Measurements from ENCODE around the gene MOSPD2.

Gene MOSPD2

GRCh38 chrX:14872851-14873675, at the start of gene MOSPD2, which contains the start of gene FANCB:
Gene MOSPD2 (plus strand): TSS chrX:14873421. CDS start chrX:14873529, 108 bp downstream.
Gene FANCB (minus strand): TSS chrX:14873069. CDS start chrX:14865510, 7,559 bp downstream.
- Mint-ChIP-seq H3K4me1 (peaks cover 19% of the 10 kb centered on the region), H3K27me3 (no peaks in the 10 kb centered on the region), H3K27ac (peak within 1 kb of the TSS; percentile 89 to 92), H3K4me3 (peak within 1 kb of the TSS; percentile 80 to 91), H3K9me3 (no peaks in the 10 kb centered on the region)
- peak; percentile 95 for ATAC-seq
- DNase-seq, result peak; percentile 90 to 96

DNA sequence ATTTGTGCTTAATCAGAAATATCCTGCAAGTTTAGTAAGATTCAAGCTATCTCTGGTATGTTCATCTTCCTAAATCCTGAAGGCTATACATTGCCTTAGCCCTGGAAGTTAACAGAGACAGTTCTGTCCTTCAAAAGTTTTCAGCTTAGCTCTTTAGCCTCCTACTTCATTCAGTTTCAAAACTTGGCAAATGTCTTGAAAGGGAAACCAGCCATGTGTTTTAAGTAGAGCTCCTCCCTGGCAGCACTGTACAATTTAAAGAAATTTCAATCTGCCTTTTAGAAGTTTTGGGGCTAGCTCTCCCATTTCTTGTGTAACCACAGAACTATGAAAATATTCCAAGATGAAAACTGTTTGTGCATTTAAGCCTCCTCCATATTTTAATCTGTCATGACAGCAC, 47.4 kb upstream of the MOSPD2 start:
- no peak overlapping the region for H3K27ac Mint-ChIP-seq
- H3K4me1 Mint-ChIP-seq, result no peaks in the 10 kb centered on the region
- peaks cover 7% of the 10 kb centered on the region for H3K27me3 Mint-ChIP-seq
- H3K4me3 Mint-ChIP-seq, result no peak overlapping the region
- no peak for DNase-seq
- peaks cover 0 to 5% of the 10 kb centered on the region in 2 donors for H3K9me3 Mint-ChIP-seq
- no peak for ATAC-seq

DNA sequence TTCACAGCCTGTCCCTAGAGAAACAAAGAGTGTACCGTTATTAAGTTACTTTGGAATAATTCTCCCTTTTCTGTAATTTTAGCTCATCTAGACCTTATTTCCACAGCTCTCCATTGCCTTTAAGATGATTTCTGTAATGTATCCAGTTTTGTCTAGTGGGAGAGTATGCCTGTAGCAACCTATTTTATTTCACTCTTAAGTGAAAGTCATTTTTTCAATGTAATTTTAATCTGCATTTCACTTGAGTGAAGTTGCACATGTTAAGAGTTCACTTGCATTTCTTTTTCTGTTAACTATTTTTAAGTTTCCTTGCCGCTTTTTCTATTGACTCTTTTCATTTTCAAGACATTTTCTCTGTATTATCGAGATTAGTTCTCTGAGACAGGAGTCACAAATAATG, 46.9 kb upstream of the MOSPD2 start:
- no peak for DNase-seq
- no peak for ATAC-seq
- no peak overlapping the region for H3K27ac Mint-ChIP-seq
- no peaks in the 10 kb centered on the region for H3K4me1 Mint-ChIP-seq
- H3K27me3 Mint-ChIP-seq, result peaks cover 7% of the 10 kb centered on the region
- H3K4me3 Mint-ChIP-seq, result no peak overlapping the region
- H3K9me3 Mint-ChIP-seq, result peaks cover 0 to 5% of the 10 kb centered on the region in 2 donors

DNA sequence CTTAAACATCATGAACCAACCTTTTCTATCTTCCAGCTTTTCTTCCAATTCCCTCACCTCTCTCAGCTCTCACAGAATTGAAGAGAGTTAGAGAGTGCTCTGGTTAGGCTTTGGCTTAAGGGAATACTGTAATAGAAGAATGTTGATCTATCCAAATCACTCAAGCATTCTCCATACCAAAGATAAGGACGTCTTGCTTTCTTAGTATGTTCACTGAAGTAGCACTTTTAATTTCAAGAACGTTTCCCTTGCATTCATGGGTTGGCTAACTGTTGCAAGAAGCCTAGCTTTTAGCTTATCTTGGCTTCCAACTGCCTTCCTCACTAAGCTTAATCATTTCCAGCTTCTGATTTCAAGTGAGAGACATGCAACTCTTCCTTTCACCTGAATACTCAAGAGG, 43.6 kb upstream of the MOSPD2 start:
- H3K9me3 Mint-ChIP-seq, result peaks cover 0 to 5% of the 10 kb centered on the region in 2 donors
- H3K4me1 Mint-ChIP-seq, result no peaks in the 10 kb centered on the region
- DNase-seq (no peak), ATAC-seq (no peak)
- no peak overlapping the region for H3K4me3 Mint-ChIP-seq
- H3K27ac Mint-ChIP-seq, result no peak overlapping the region
- peaks cover 7% of the 10 kb centered on the region for H3K27me3 Mint-ChIP-seq

DNA sequence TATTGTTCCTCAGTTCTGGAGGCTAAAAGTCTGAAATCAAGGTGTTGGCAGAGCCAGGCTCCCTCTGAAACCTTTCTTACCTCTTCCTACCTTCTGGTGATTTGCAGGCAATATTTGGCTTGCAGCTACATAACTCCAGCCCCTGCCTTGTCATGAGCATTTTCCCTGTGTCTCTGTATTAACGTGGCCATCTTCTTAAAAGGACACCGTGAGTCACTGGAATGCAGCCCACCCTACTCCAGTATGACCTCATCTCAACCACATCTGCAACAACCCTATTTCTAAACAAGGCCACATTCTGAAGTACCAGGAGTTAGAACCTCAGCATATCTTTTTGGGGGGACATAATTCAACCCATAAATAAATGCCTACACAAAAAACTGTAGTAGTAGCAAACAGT, 41.1 kb upstream of the MOSPD2 start:
- ATAC-seq, result no peak
- Mint-ChIP-seq H3K27me3 (no peaks in the 10 kb centered on the region), H3K9me3 (peaks cover 0 to 5% of the 10 kb centered on the region in 2 donors), H3K27ac (no peak overlapping the region), H3K4me1 (no peaks in the 10 kb centered on the region), H3K4me3 (no peak overlapping the region)
- DNase-seq, result no peak

- ATAC-seq, result no peak
- Mint-ChIP-seq H3K27me3 (no peaks in the 10 kb centered on the region), H3K9me3 (peaks cover 0 to 5% of the 10 kb centered on the region in 2 donors), H3K4me1 (no peaks in the 10 kb centered on the region), H3K27ac (no peak overlapping the region), H3K4me3 (no peak overlapping the region)
- no peak for DNase-seq
Measured at GRCh38 chrX:14832586-14832985, 40.6 kb upstream of the MOSPD2 start.

DNA sequence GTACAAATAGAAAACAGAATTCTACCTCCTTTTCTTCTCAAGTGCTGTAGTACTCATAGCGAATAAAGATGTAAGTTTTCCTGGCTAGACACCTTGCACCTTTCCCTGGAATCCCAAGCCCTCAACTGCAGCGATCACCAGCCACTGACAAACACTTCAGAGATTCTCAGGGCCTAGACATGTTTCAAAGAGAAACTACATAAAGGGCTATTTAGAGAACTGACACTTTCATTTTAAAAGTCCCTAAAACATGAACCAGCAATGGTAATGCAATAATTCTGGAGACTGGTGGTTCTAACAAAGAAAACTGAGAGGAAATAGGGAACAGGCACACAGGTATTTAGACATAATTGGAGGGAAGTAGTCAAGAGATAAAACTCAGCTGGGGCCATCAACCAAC, 36.1 kb upstream of the MOSPD2 start:
- no peaks in the 10 kb centered on the region for H3K4me1 Mint-ChIP-seq
- H3K27me3 Mint-ChIP-seq, result no peaks in the 10 kb centered on the region
- no peak for DNase-seq
- no peaks in the 10 kb centered on the region for H3K9me3 Mint-ChIP-seq
- no peak for ATAC-seq
- H3K4me3 Mint-ChIP-seq, result no peak overlapping the region
- H3K27ac Mint-ChIP-seq, result no peak overlapping the region

DNA sequence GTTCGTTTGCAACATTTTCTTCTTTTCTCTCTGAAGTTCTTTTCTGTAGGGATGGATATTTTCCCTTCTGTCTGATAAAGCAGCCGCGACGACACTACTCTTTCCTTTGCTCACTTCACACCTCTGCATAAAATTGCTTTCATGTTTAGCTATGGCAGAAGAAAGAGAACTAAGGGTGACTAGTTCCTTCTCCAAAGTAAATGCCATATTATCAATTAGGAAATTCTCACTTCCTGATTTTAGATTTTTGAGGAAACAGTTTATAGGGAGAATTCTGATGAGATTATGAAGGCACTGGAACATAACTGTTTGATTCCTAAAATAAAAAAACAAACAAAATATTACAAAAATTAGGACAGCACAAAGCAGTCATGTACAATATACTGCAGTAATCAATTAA, 29.6 kb upstream of the MOSPD2 start:
- Mint-ChIP-seq H3K27me3 (no peaks in the 10 kb centered on the region), H3K4me3 (no peak overlapping the region), H3K4me1 (no peaks in the 10 kb centered on the region), H3K27ac (no peak overlapping the region), H3K9me3 (no peaks in the 10 kb centered on the region)
- DNase-seq (no peak), ATAC-seq (no peak)

- Mint-ChIP-seq H3K4me3 (no peak overlapping the region), H3K27me3 (no peaks in the 10 kb centered on the region), H3K27ac (no peak overlapping the region), H3K4me1 (no peaks in the 10 kb centered on the region), H3K9me3 (no peaks in the 10 kb centered on the region)
- DNase-seq, result no peak
- ATAC-seq, result no peak
Measured at GRCh38 chrX:14851526-14851925, 21.7 kb upstream of the MOSPD2 start.

DNA sequence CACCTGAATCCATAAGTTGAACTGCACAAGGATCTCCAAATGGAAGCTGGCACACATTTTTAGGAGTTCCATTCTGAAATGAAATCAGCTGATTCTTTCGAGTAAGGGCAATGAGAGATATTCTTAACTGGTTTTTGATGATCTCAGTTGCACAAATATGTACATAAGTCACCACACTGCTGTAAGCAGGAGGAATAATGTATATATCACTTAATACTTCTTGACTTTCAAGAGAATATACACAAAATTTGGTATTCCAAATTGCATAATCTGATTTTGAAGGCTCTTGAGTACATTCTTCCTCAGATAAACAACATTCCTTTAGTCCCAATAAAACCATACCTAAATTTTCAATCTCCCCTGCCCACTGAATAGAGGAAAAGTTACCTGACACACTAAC, 8.6 kb upstream of the MOSPD2 start:
- H3K27me3 Mint-ChIP-seq, result no peaks in the 10 kb centered on the region
- no peaks in the 10 kb centered on the region for H3K9me3 Mint-ChIP-seq
- no peak overlapping the region for H3K27ac Mint-ChIP-seq
- peaks cover 4% of the 10 kb centered on the region for H3K4me1 Mint-ChIP-seq
- no peak overlapping the region for H3K4me3 Mint-ChIP-seq
- no peak for ATAC-seq
- no peak for DNase-seq

DNA sequence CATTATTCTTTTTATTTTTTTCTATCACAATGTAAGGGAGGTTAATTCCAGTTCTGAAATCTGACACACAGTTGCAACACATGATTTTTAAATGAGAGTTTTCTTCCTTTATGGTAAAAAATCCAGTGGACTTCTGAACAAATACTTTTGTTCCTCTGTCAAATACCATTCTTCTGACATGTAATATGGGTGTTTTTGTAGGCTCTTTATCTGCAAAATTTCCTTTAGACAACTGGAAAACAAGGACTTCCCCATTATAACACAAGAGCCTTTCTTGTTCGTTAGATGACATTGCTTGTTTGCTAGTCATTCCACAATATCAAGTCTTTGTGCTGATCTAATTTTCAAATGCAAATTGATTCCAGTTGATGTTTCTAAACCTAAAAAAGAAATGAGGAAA, 8.0 kb upstream of the MOSPD2 start:
- H3K27ac Mint-ChIP-seq, result no peak overlapping the region
- no peaks in the 10 kb centered on the region for H3K9me3 Mint-ChIP-seq
- DNase-seq (no peak), ATAC-seq (no peak)
- no peak overlapping the region for H3K4me3 Mint-ChIP-seq
- peaks cover 5% of the 10 kb centered on the region for H3K4me1 Mint-ChIP-seq
- H3K27me3 Mint-ChIP-seq, result no peaks in the 10 kb centered on the region

- H3K4me3 Mint-ChIP-seq, result peak overlapping the region; percentile 51 to 80
- H3K4me1 Mint-ChIP-seq, result peaks cover 19% of the 10 kb centered on the region
- DNase-seq (no peak), ATAC-seq (no peak)
- no peaks in the 10 kb centered on the region for H3K27me3 Mint-ChIP-seq
- no peak overlapping the region for H3K27ac Mint-ChIP-seq
- no peaks in the 10 kb centered on the region for H3K9me3 Mint-ChIP-seq
Measured at GRCh38 chrX:14871767-14872166, 1.5 kb upstream of the MOSPD2 start.

GRCh38 chrX:14872355-14872754, 866 bp upstream of the MOSPD2 start:
- Mint-ChIP-seq H3K27ac (peak overlapping the region; percentile 89 to 92), H3K9me3 (no peaks in the 10 kb centered on the region), H3K4me3 (peak overlapping the region; percentile 80 to 91), H3K4me1 (peaks cover 19% of the 10 kb centered on the region), H3K27me3 (no peaks in the 10 kb centered on the region)
- DNase-seq, result peak in 1 of 2 donors; percentile 11
- no peak for ATAC-seq

DNA sequence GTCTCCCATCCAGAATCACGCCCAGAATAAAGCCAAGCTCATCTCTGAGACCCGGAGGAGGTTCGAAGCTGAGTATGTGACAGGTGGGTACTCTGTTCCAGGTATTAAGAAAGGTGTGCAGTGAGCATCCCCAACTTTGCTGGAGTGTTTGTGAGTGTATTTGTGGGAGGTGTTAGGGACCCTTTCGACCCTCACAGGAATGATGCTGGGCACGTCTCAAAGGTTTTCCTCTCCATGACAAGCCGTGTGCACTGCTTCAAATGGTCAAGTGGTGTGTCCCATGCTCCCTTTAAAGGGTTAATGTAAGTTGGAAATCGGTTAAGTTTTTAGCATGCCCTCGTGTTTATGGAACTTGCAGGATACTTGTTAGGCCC, 442 bp downstream of the MOSPD2 start:
- peaks cover 19% of the 10 kb centered on the region for H3K4me1 Mint-ChIP-seq
- peak overlapping the region; percentile 89 to 92 for H3K27ac Mint-ChIP-seq
- no peaks in the 10 kb centered on the region for H3K27me3 Mint-ChIP-seq
- DNase-seq (no peak), ATAC-seq (no peak)
- H3K9me3 Mint-ChIP-seq, result no peaks in the 10 kb centered on the region
- H3K4me3 Mint-ChIP-seq, result peak overlapping the region; percentile 80 to 91

DNA sequence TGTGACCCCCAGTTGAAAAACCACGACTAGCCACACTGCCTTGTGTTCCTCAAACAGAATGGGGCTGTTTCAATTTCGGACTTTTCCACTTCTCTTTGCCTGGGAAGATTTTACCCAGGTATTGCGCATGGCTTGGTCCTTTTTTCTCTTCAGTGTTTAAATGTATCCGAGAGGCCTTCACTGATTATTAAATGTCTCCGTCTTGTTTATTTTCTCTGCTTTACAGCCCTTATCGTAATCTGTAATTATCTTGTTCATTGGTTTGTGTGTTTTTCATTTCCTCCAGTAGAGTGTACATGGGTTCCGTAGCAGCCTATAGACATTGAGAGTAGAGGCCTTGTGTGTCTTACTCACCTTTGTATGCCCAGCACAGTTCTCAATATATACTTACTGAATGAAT, 2.4 kb downstream of the MOSPD2 start:
- Mint-ChIP-seq H3K4me3 (peak overlapping the region in 1 of 2 donors; percentile 36), H3K27me3 (no peaks in the 10 kb centered on the region), H3K4me1 (peaks cover 12% of the 10 kb centered on the region), H3K27ac (peak overlapping the region in 1 of 2 donors; percentile 84), H3K9me3 (no peaks in the 10 kb centered on the region)
- ATAC-seq (no peak), DNase-seq (no peak)

DNA sequence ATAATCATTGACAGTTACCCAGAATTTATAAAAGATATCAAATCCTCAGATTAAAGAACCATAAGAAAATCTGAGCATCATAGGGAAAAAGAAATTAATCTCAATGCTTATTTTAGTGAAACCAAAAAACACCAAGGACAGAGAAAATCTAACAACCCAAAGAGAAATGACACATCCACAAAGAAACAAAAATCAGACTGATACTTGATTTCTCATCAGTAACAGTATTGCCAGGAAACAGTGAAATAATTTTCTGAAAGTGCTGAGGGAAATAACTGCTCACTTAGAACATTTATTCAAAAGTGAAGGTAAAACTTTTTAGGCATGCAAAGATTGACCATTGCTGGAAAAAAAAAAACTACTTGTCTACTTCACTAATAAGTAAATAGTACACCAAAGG, 10.6 kb downstream of the MOSPD2 start:
- H3K4me3 Mint-ChIP-seq, result peak overlapping the region in 1 of 2 donors; percentile 69
- H3K4me1 Mint-ChIP-seq, result peaks cover 29% of the 10 kb centered on the region
- ATAC-seq, result peak; percentile 57
- H3K9me3 Mint-ChIP-seq, result no peaks in the 10 kb centered on the region
- DNase-seq, result no peak
- H3K27me3 Mint-ChIP-seq, result no peaks in the 10 kb centered on the region
- peak overlapping the region; percentile 94 to 98 for H3K27ac Mint-ChIP-seq

DNA sequence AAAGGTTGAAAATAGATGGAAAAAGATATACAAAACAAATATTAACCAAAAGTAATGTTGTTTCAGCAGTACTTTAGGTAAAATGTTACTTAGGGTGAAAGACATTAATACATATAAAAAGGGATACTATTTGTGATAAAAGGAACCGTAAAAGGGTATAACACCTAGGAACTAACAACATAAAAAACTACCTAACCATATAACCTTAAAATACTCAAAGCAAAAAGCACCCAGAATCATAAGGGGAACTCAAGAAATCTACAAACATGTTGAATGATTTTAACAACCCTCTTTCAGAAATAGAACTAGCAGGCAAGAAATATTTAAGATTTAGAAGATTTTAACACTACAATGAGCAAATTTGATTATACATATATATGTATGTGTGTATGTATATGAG, 11.5 kb downstream of the MOSPD2 start:
- no peaks in the 10 kb centered on the region for H3K27me3 Mint-ChIP-seq
- DNase-seq, result no peak
- H3K27ac Mint-ChIP-seq, result peak overlapping the region in 1 of 2 donors; percentile 98
- no peak overlapping the region for H3K4me3 Mint-ChIP-seq
- peaks cover 35% of the 10 kb centered on the region for H3K4me1 Mint-ChIP-seq
- no peak for ATAC-seq
- no peaks in the 10 kb centered on the region for H3K9me3 Mint-ChIP-seq

All from stimulated activated naive CD8-positive, alpha-beta T cell treated with anti-CD3 and anti-CD28 coated beads, Interleukin-15, amount 100 ng/mL, for 72 hours (primary cell).